Thyroid gland (tissue), 4 donors: ENCODE results near the gene GTPBP4. TPM values are rescaled to one million over a fixed set of nuclear protein-coding genes. Genes with fewer than 3 reads are reported as not detected.

Experiments used
- DNase-seq, 2 donors: peaks; one replicate each; pipeline ENCODE4 v3.0.0-alpha.2; 2019
- H3K27ac ChIP-seq, 3 donors: fragments of 200-600 bp; sonication (generic); 1 replicate in 2 of 3; 2 replicates in 1 of 3; pipeline ENCODE4 v1.5.1; 2016 to 2019; ENCODE audit warnings: mild to moderate bottlenecking in 1 of 3, moderate library complexity in 1 of 3
- H3K27me3 ChIP-seq: fragments of 200-600 bp; sonication (generic); one replicate; pipeline ENCODE4 v1.5.1; 2019
- H3K36me3 ChIP-seq, 2 donors: fragments of 200-600 bp; sonication (generic); one replicate each; pipeline ENCODE4 v1.5.1; 2016 to 2019
- H3K4me1 ChIP-seq, 2 donors: fragments of 200-600 bp; sonication (generic); one replicate each; pipeline ENCODE4 v1.5.1; 2017 to 2019
- H3K4me3 ChIP-seq, 3 donors: fragments of 200-600 bp; sonication (generic); replicated peaks in 1 of 3; 1 replicate in 2 of 3; 2 replicates in 1 of 3; pipeline ENCODE4 v1.5.1; 2016; ENCODE audit warnings: mild to moderate bottlenecking in 1 of 3
- H3K9me3 ChIP-seq: fragments of 200-600 bp; sonication (generic); one replicate; pipeline ENCODE4 v1.5.1; 2017
- POLR2A ChIP-seq, 2 donors: fragments of 450-650 bp; IDR thresholded peaks; one replicate each; pipeline ENCODE4 v1.6.1; 2017; ENCODE audit warnings: antibody characterized with exemption in 2 of 2, mild to moderate bottlenecking in 2 of 2, moderate library complexity in 1 of 2
- WGBS, 2 donors: methylation state at CpG; one replicate each; pipeline ENCODE4 v1.1.5; 2017; 5-methylcytosine and 5-hydroxymethylcytosine counted together
- intact Hi-C: fragments of 100-400 bp; cut with DNase I; formaldehyde crosslinking; loops from one replicate; pipeline ENCODE4 v1.15.1; 2023
- total RNA-seq, 4 donors: library from RNA; depleted of rRNA; stranded (reverse); fragments of >200 nt; gene quantifications; one replicate each; pipeline ENCODE4 v1.2.3, GENCODE V29; 2016
- TF ChIP-seq, protein P1 (sequence below), 6 experiments: fragments of 200-600 bp in 3 of 6; fragments of 450-650 bp in 3 of 6; sonication (generic) in 3 of 6; IDR thresholded peaks; one replicate each; pipeline ENCODE4 v1.5.1; 2016 to 2019; ENCODE audit warnings: antibody characterized with exemption in 6 of 6, mild to moderate bottlenecking in 2 of 6, inconsistent platforms in 1 of 6, moderate library complexity in 1 of 6

GTPBP4 gene
- total RNA-seq, 4 donors from 2014 or later, result 12.0 to 24.6 (median 19.8) TPM

DNA sequence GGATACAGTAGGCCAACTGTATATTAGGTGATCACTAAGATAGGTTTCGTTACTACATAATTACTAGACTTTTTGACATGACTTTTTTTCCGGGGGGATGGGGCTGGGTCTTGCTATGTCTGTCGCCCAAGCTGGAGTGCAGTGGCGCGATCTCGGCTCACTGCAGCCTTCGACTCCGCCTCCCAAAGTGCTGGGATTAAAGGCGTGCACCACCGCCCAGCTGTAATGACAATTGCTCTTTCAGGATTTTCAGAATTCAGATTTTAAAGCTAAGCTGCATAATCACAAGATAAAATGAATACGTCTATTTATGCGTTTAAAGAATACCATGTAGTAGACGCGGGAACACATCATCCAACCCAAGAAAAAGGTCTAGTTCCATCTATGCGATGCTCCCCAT, 59.7 kb downstream of the GTPBP4 start:
- H3K27me3 ChIP-seq, result no peaks in the 10 kb centered on the region
- H3K36me3 ChIP-seq, result peaks cover 0 to 1% of the 10 kb centered on the region in 2 donors
- H3K9me3 ChIP-seq, result no peaks in the 10 kb centered on the region
- peaks cover 13 to 15% of the 10 kb centered on the region in 2 donors for H3K4me1 ChIP-seq
- TF ChIP-seq POLR2A (IDR thresholded peaks at IDR 0.05), result no peak
- intact Hi-C loops, result no loop called here
- H3K27ac ChIP-seq, result peak overlapping the region in 2 of 3 donors; percentile 94 to 97
- peak overlapping the region; percentile 42 to 66 (median 54) for H3K4me3 ChIP-seq
- DNase-seq, result peak in 1 of 2 donors; percentile 14
- WGBS, 2 donors, result 12 to 17% methylated on average over 15 of the region's 15 CpGs

DNA sequence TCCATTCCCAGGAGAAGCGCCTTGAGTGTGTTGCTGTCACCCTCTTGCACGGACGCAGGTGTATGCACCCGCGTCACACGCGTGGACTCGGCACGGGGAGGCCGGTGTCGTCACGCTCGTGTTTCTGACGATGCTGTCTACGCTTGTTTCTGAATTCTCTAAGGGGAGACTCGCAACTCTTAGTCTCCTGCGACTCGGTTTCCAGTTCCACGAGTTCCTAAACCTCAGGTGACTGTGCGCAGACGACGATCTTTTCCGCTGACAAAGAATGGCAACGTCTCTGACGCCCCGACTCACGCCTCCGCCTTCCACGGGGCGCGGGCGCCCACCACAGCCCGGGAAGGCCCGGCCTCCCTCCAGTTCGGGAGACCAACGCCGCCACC, 60.1 kb downstream of the GTPBP4 start:
- no peak for TF ChIP-seq POLR2A (IDR thresholded peaks at IDR 0.05)
- TF ChIP-seq, protein P1, sequence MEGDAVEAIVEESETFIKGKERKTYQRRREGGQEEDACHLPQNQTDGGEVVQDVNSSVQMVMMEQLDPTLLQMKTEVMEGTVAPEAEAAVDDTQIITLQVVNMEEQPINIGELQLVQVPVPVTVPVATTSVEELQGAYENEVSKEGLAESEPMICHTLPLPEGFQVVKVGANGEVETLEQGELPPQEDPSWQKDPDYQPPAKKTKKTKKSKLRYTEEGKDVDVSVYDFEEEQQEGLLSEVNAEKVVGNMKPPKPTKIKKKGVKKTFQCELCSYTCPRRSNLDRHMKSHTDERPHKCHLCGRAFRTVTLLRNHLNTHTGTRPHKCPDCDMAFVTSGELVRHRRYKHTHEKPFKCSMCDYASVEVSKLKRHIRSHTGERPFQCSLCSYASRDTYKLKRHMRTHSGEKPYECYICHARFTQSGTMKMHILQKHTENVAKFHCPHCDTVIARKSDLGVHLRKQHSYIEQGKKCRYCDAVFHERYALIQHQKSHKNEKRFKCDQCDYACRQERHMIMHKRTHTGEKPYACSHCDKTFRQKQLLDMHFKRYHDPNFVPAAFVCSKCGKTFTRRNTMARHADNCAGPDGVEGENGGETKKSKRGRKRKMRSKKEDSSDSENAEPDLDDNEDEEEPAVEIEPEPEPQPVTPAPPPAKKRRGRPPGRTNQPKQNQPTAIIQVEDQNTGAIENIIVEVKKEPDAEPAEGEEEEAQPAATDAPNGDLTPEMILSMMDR (IDR thresholded peaks at IDR 0.05), result no peak
- intact Hi-C loops, result no loop called here
- Histone ChIP-seq H3K9me3 (no peaks in the 10 kb centered on the region), H3K4me1 (peaks cover 13 to 15% of the 10 kb centered on the region in 2 donors), H3K4me3 (peak overlapping the region; percentile 42 to 66 (median 54)), H3K27me3 (no peaks in the 10 kb centered on the region), H3K27ac (peak overlapping the region; percentile 94 to 98 (median 97)), H3K36me3 (no peaks in the 10 kb centered on the region)
- WGBS, 2 donors, result 0 to 2% methylated on average over 13 to 24 of the region's 37 CpGs
- DNase-seq, result peak; percentile 42 to 44

DNA sequence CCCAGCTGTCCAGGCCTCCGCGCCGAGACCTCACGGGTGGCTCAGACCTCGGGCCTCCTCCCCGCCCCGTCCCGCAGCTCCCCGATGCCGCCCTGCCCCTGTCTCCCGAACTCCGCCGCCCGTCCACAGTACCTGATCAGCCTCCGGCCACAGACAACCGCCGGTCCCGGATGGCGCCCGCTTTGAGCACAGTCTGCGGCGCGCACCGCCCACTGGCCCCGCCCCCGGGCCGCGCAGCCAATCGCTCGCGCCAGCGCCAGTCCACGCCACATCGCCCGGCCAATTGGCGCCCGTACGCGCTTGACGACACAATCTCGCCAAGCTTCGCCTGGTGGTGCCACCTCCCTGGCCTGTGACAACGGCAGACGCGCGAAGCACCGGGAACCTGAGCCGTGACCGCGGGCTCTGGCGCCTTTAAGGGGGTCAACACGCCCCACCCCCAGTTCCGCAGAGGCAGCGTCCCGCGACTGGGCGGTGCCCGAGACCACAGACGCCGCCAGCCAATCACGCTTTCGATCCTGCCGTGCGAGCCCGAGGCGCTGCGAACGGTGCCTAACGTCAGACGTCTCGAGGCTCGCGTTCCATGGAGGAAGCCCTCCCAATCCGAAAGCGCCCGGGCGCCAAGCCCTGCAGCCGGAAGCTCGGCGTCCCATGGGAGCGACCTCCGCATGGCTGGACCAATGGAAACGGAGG, 60.6 kb downstream of the GTPBP4 start, which contains the start of gene IDI1:
TSS of gene IDI1 (minus strand) at position 388 of the 693 bp plus-strand sequence. CDS start at position 272, 116 bp downstream.
- Histone ChIP-seq H3K27me3 (no peaks in the 10 kb centered on the region), H3K27ac (peak within 1 kb of the TSS; percentile 94 to 98 (median 97)), H3K9me3 (no peaks in the 10 kb centered on the region), H3K4me3 (peak within 1 kb of the TSS; percentile 42 to 70 (median 66)), H3K36me3 (no peaks in the 10 kb centered on the region), H3K4me1 (peaks cover 13 to 15% of the 10 kb centered on the region in 2 donors)
- TF ChIP-seq, protein P1 (IDR thresholded peaks at IDR 0.05), result peak in 1 of 6 experiments; percentile 2
- peak; percentile 11 to 98 for TF ChIP-seq POLR2A (IDR thresholded peaks at IDR 0.05)
- DNase-seq, result peak; percentile 98
- 0 to 1% methylated on average over 11 to 28 of the region's 83 CpGs for WGBS, 2 donors
- intact Hi-C loops, result no loop called here

DNA sequence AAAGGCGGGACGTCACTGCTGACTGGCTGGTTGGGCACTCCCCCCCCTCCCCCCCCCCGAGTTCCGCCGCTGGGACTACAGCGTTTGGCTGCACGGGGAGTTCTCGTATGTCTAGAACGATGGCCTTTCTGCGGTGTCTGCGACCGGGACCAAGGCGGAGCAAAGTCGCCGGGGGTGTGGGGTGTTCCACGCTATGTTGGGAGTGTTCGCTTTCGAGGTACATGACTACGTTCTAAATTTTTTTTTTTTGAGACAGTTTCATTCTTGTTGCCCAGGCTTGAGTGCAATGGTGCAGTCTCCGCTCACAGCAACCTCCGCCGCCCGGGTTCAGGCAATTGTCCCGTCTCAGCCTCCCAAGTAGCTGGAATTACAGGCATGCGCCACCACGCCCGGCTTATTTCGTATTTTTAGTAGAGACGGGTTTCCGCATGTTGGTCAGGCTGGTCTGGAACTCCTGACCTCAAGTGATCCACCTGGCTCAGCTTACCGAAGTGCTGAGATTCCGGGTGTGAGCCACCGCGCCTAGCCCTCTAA, 61.3 kb downstream of the GTPBP4 start:
- WGBS, 2 donors, result 1 to 2% methylated on average over 16 to 28 of the region's 34 CpGs
- no peak for TF ChIP-seq POLR2A (IDR thresholded peaks at IDR 0.05)
- TF ChIP-seq, protein P1 (IDR thresholded peaks at IDR 0.05), result no peak
- Histone ChIP-seq H3K9me3 (no peaks in the 10 kb centered on the region), H3K27ac (peak overlapping the region; percentile 94 to 98 (median 97)), H3K27me3 (no peaks in the 10 kb centered on the region), H3K4me3 (peak overlapping the region in 2 of 3 donors; percentile 66 to 70), H3K4me1 (peaks cover 15% of the 10 kb centered on the region in 2 donors), H3K36me3 (no peaks in the 10 kb centered on the region)
- DNase-seq, result peak in 1 of 2 donors; percentile 19
- intact Hi-C loops, result no loop called here

DNA sequence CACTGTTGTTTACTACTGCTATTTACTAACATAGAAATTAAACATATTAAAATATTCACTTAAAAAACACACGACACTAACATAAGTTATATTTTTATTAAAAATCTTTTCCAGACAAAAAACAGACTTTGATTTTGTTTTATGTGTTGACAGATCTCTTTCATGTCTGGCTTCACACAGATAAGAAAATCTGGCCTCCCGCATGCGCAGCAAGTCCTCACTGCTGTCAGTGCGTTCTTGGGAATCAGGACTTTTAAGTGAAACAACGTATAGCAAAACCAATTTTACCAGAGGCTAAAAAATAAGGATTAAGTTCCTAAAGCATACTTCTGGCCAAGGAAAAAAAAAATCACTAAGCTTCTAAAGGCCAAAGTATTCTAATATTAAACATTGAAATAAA, 61.9 kb downstream of the GTPBP4 start:
- peak overlapping the region in 2 of 3 donors; percentile 66 to 70 for H3K4me3 ChIP-seq
- H3K9me3 ChIP-seq, result no peaks in the 10 kb centered on the region
- no peaks in the 10 kb centered on the region for H3K36me3 ChIP-seq
- H3K27ac ChIP-seq, result peak overlapping the region; percentile 89 to 97 (median 94)
- intact Hi-C loops, result no loop called here
- no peaks in the 10 kb centered on the region for H3K27me3 ChIP-seq
- H3K4me1 ChIP-seq, result peaks cover 19 to 20% of the 10 kb centered on the region in 2 donors
- 59 to 61% methylated on average over 5 of the region's 5 CpGs for WGBS, 2 donors
- DNase-seq, result no peak
- TF ChIP-seq, protein P1 (IDR thresholded peaks at IDR 0.05), result no peak
- no peak for TF ChIP-seq POLR2A (IDR thresholded peaks at IDR 0.05)
